Activated naive CD4-positive, alpha-beta T cell treated with anti-CD3 and anti-CD28 coated beads for 36 hours (primary cell): ENCODE data around the gene DGKD. TPM values are rescaled to one million over a fixed set of nuclear protein-coding genes. Genes with fewer than 3 reads are reported as not detected.

Experiments
- CTCF ChIA-PET: fragments of 350-600 bp; sonication (Branson Sonifier 250); formaldehyde crosslinking; loops from one replicate; lab custom pipeline; 2021; ENCODE audit warnings: antibody characterized with exemption; lab: Charles Lee
- DNase-seq: peaks from one replicate; pipeline ENCODE4 v3.0.0-alpha.2; 2020
- H3K27ac Mint-ChIP-seq: one replicate; pipeline ENCODE4 v1.8.0; 2021; ENCODE audit warnings: mild to moderate bottlenecking, mixed read lengths
- H3K27me3 Mint-ChIP-seq: one replicate; pipeline ENCODE4 v1.8.0; 2021; ENCODE audit warnings: low read depth, mixed read lengths
- H3K36me3 Mint-ChIP-seq: one replicate; pipeline ENCODE4 v1.8.0; 2021; ENCODE audit warnings: low read depth, mixed read lengths
- H3K4me1 Mint-ChIP-seq: one replicate; pipeline ENCODE4 v1.8.0; 2021; ENCODE audit warnings: low read depth, mixed read lengths
- H3K4me3 Mint-ChIP-seq: one replicate; pipeline ENCODE4 v1.8.0; 2021; ENCODE audit warnings: mild to moderate bottlenecking, moderate library complexity, mixed read lengths
- H3K9me3 Mint-ChIP-seq: one replicate; pipeline ENCODE4 v1.8.0; 2021; ENCODE audit warnings: mixed read lengths
- intact Hi-C: fragments of 100-400 bp; cut with micrococcal nuclease; formaldehyde crosslinking; loops from one replicate; pipeline ENCODE4 v1.15.1; 2023
- total RNA-seq, 2 experiments: library from RNA; stranded (reverse); gene quantifications; one replicate each; pipeline ENCODE4 v1.2.3, GENCODE V29; 2021

Gene DGKD
- total RNA-seq, 2 experiments from 2014 or later = 68.9 to 72.3 TPM

GRCh38 chr2:233408366-233409285 is 54.3 kb downstream of the DGKD start:
- Mint-ChIP-seq H3K27ac (peak overlapping the region; percentile 55), H3K4me1 (peaks cover 60% of the 10 kb centered on the region), H3K27me3 (no peaks in the 10 kb centered on the region), H3K36me3 (peaks cover 25% of the 10 kb centered on the region), H3K9me3 (peaks cover 20% of the 10 kb centered on the region), H3K4me3 (no peak overlapping the region)
- CTCF ChIA-PET = interaction anchor here (2.9 to 10.3 kb wide), 2 partner anchors 10 to 31 kb away, joined by 20 to 207 read pairs; no protein-coding TSS in a partner anchor
- intact Hi-C loops = no loop called here
- DNase-seq = no peak

GRCh38 chr2:233409286-233409991 is 55.1 kb downstream of the DGKD start:
- CTCF ChIA-PET = interaction anchor here (10.3 kb wide), 1 partner anchor 30 kb away, joined by 207 read pairs; no protein-coding TSS in a partner anchor
- Mint-ChIP-seq H3K4me1 (peaks cover 63% of the 10 kb centered on the region), H3K4me3 (no peak overlapping the region), H3K27me3 (no peaks in the 10 kb centered on the region), H3K36me3 (peaks cover 25% of the 10 kb centered on the region), H3K9me3 (peaks cover 20% of the 10 kb centered on the region), H3K27ac (peak overlapping the region; percentile 55)
- DNase-seq = no peak
- intact Hi-C loops = no loop called here

- Mint-ChIP-seq H3K27me3 (no peaks in the 10 kb centered on the region), H3K36me3 (peaks cover 28% of the 10 kb centered on the region), H3K9me3 (peaks cover 20% of the 10 kb centered on the region), H3K4me1 (peaks cover 65% of the 10 kb centered on the region), H3K4me3 (no peak overlapping the region), H3K27ac (peak overlapping the region; percentile 20)
- no peak for DNase-seq
- CTCF ChIA-PET = interaction anchor here (0.7 to 1.1 kb wide), 3 partner anchors 10 to 33 kb away, joined by 3 read pairs; no protein-coding TSS in a partner anchor
- intact Hi-C loops = no loop called here
These were observed 56.0 kb downstream of the DGKD start for GRCh38 chr2:233410196-233410760.

DNA sequence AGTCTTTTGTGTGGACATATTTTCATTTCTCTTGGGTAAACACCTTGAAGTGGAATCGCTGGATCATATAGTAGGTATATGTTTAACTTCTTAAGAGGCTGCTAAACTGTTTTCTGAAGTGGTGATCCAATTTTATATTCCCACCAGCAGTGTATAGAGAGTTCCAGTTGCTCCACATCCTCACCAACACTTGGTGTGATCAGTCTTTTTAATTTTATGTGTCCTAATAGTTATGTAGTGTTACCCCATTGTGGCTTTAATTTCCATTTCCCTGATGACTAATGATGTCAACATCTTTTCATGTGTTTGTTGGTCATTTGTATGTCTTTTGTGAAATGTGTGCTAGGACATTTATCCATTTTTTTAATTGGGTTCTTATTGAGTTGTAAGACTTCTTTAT is 56.9 kb downstream of the DGKD start:
- intact Hi-C loops = no loop called here
- H3K9me3 Mint-ChIP-seq = peaks cover 20% of the 10 kb centered on the region
- no peak overlapping the region for H3K27ac Mint-ChIP-seq
- no peak overlapping the region for H3K4me3 Mint-ChIP-seq
- H3K36me3 Mint-ChIP-seq = peaks cover 29% of the 10 kb centered on the region
- CTCF ChIA-PET = interaction anchor here (1.1 kb wide), 1 partner anchor 11 kb away, joined by 3 read pairs; no protein-coding TSS in a partner anchor
- no peaks in the 10 kb centered on the region for H3K27me3 Mint-ChIP-seq
- peaks cover 74% of the 10 kb centered on the region for H3K4me1 Mint-ChIP-seq
- DNase-seq = no peak

GRCh38 chr2:233412405-233412804 is 58.1 kb downstream of the DGKD start:
- H3K27ac Mint-ChIP-seq = peak overlapping the region; percentile 8
- H3K4me3 Mint-ChIP-seq = no peak overlapping the region
- CTCF ChIA-PET = no interaction called here
- intact Hi-C loops = no loop called here
- H3K36me3 Mint-ChIP-seq = peaks cover 29% of the 10 kb centered on the region
- H3K27me3 Mint-ChIP-seq = no peaks in the 10 kb centered on the region
- H3K4me1 Mint-ChIP-seq = peaks cover 84% of the 10 kb centered on the region
- no peak for DNase-seq
- peaks cover 20% of the 10 kb centered on the region for H3K9me3 Mint-ChIP-seq

DNA sequence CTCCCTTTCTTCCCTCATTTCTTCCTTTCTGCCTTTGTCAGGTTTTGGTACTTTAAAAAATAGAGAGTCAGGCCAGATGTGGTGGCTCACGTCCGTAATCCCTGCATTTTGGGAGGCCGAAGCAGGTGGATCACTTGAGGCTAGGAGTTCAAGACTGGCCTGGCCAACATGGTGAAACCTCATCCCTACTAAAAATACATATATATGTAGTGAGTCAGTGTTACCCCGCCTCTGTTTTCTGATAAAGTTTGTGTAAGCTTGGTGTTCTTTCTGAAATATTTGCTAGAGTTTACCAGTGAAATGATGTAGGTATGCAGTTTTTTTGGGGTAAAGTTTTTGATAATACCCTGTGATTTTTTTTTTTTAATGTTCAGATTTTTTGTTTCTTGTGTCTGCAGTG is 58.8 kb downstream of the DGKD start:
- H3K27ac Mint-ChIP-seq = no peak overlapping the region
- peaks cover 20% of the 10 kb centered on the region for H3K9me3 Mint-ChIP-seq
- DNase-seq = no peak
- H3K36me3 Mint-ChIP-seq = peaks cover 29% of the 10 kb centered on the region
- CTCF ChIA-PET = interaction anchor here (3.0 kb wide), 1 partner anchor 9 kb away, joined by 29 read pairs; no protein-coding TSS in a partner anchor
- intact Hi-C loops = no loop called here
- peaks cover 89% of the 10 kb centered on the region for H3K4me1 Mint-ChIP-seq
- H3K27me3 Mint-ChIP-seq = no peaks in the 10 kb centered on the region
- no peak overlapping the region for H3K4me3 Mint-ChIP-seq

GRCh38 chr2:233413559-233414272 is 59.4 kb downstream of the DGKD start:
- H3K27me3 Mint-ChIP-seq = no peaks in the 10 kb centered on the region
- DNase-seq = peak; percentile 69
- intact Hi-C loops = loop anchor here (1.0 kb wide), 1 partner anchor 9 kb away; no protein-coding TSS in a partner anchor
- peaks cover 29% of the 10 kb centered on the region for H3K36me3 Mint-ChIP-seq
- H3K4me3 Mint-ChIP-seq = no peak overlapping the region
- peak overlapping the region; percentile 87 for H3K27ac Mint-ChIP-seq
- H3K4me1 Mint-ChIP-seq = peaks cover 89% of the 10 kb centered on the region
- CTCF ChIA-PET = interaction anchor here (3.0 kb wide), 1 partner anchor 10 kb away, joined by 29 read pairs; no protein-coding TSS in a partner anchor
- peaks cover 20% of the 10 kb centered on the region for H3K9me3 Mint-ChIP-seq

DNA sequence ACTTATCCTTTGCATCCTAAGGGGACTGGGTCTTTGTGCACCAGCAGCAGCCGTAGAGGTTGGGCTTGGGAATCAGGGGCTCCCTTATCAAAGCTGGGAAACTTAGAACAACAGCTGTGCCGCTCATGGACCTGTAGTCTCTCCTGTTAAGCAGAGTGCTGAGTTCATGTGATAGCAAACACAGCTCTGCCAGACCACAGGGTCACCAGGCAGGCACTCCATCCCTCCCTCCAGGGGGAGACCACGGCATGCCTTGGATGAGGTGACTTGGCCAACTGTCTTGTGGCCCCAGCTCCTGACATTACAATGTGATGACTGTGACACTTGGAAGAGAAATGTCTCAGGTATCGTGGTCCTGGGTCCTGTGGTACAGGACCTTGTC is 60.0 kb downstream of the DGKD start:
- H3K4me3 Mint-ChIP-seq = no peak overlapping the region
- DNase-seq = no peak
- peaks cover 89% of the 10 kb centered on the region for H3K4me1 Mint-ChIP-seq
- intact Hi-C loops = loop anchor here (1.0 kb wide), 1 partner anchor 8 kb away; no protein-coding TSS in a partner anchor
- H3K27me3 Mint-ChIP-seq = no peaks in the 10 kb centered on the region
- CTCF ChIA-PET = interaction anchor here (1.5 to 3.0 kb wide), 2 partner anchors 11 to 29 kb away, joined by 9 to 29 read pairs; no protein-coding TSS in a partner anchor
- peaks cover 29% of the 10 kb centered on the region for H3K36me3 Mint-ChIP-seq
- peaks cover 20% of the 10 kb centered on the region for H3K9me3 Mint-ChIP-seq
- H3K27ac Mint-ChIP-seq = peak overlapping the region; percentile 87

GRCh38 chr2:233414777-233415570 is 60.7 kb downstream of the DGKD start:
- Mint-ChIP-seq H3K27ac (peak overlapping the region; percentile 87), H3K27me3 (no peaks in the 10 kb centered on the region), H3K4me1 (peaks cover 89% of the 10 kb centered on the region), H3K9me3 (peaks cover 20% of the 10 kb centered on the region), H3K4me3 (no peak overlapping the region), H3K36me3 (peaks cover 29% of the 10 kb centered on the region)
- intact Hi-C loops = loop anchor here (1.0 to 5.0 kb wide), 8 partner anchors 7 to 1077 kb away; partner anchors contain the start of genes HJURP, INPP5D and USP40
- DNase-seq = peak; percentile 83
- CTCF ChIA-PET = interaction anchor here (1.5 to 3.0 kb wide), 2 partner anchors 11 to 28 kb away, joined by 9 to 29 read pairs; no protein-coding TSS in a partner anchor

- no peak for DNase-seq
- Mint-ChIP-seq H3K27ac (peak overlapping the region; percentile 16), H3K4me3 (no peak overlapping the region), H3K4me1 (peaks cover 89% of the 10 kb centered on the region), H3K9me3 (peaks cover 15% of the 10 kb centered on the region), H3K27me3 (no peaks in the 10 kb centered on the region), H3K36me3 (peaks cover 21% of the 10 kb centered on the region)
- CTCF ChIA-PET = interaction anchor here (0.6 to 1.9 kb wide), 4 partner anchors 9 to 27 kb away, joined by 3 to 9 read pairs (median 4); no protein-coding TSS in a partner anchor
- intact Hi-C loops = loop anchor here (5.0 kb wide), 6 partner anchors 151 to 1076 kb away; partner anchors contain the start of genes HJURP, INPP5D and USP40
These were observed 61.9 kb downstream of the DGKD start for GRCh38 chr2:233416199-233416598.
